H1 (cell line): Measurements from ENCODE around the gene PPP2R5B. TPM values are rescaled to one million over a fixed set of nuclear protein-coding genes. Genes with fewer than 3 reads are reported as not detected.

Source experiments
- CBX8 ChIP-seq: fragments of 300-800, 300-1000 bp; sonication (generic); IDR thresholded peaks from 2 replicates; pipeline ENCODE4 v1.7.1; 2016; ENCODE audit warnings: low read depth, low read length, borderline replicate concordance
- CHD7 ChIP-seq: fragments of 300-600 bp; sonication (generic); IDR thresholded peaks from 2 replicates; pipeline ENCODE4 v1.7.1; 2012; ENCODE audit warnings: low read length, moderate library complexity, mild to moderate bottlenecking, inconsistent platforms; ENCODE audit not compliant: insufficient replicate concordance
- CREB1 ChIP-seq: IDR thresholded peaks from 2 replicates; pipeline ENCODE4 v1.6.1; 2012; ENCODE audit warnings: inconsistent platforms
- KDM4A ChIP-seq: IDR thresholded peaks from one replicate; pipeline ENCODE4 v1.7.1; 2012; ENCODE audit warnings: low read depth, mild to moderate bottlenecking, moderate library complexity, low read length, inconsistent platforms; ENCODE audit not compliant: severe bottlenecking
- SIN3A ChIP-seq, 2 experiments: IDR thresholded peaks in 1 of 2; conservative IDR thresholded peaks in 1 of 2; 2 replicates each; pipeline ENCODE4 v1.6.1; 2011 to 2012; ENCODE audit warnings: low read length in 2 of 2, improper control_type of control experiment in 1 of 2, low read depth in 1 of 2, mild to moderate bottlenecking in 1 of 2
- TEAD4 ChIP-seq: IDR thresholded peaks from 2 replicates; pipeline ENCODE4 v1.6.1; 2012; ENCODE audit warnings: low read depth, low read length, inconsistent platforms, mixed read lengths
- ZNF274 ChIP-seq: IDR thresholded peaks from 2 replicates; pipeline ENCODE4 v1.7.0; 2012; ENCODE audit warnings: low read length, borderline replicate concordance; ENCODE audit errors: extremely low read depth
- polyA plus RNA-seq, 7 experiments: library from polyadenylated mRNA; depleted of rRNA in 3 of 7; stranded (reverse) in 5 of 7; unstranded in 2 of 7; fragments of >200 nt in 5 of 7; fragments of 200-250 nt in 2 of 7; gene quantifications; 1 replicate in 5 of 7; 2 replicates in 1 of 7; 4 replicates in 1 of 7; pipeline versions ENCODE4 v1.2.1 to v1.2.3, GENCODE V29; 2011 to 2013; ENCODE audit warnings: missing spikeins in 2 of 7, mixed read lengths in 2 of 7
- total RNA-seq: library from RNA; stranded (reverse); fragmentation: NEBNext Ultra II Directional; extraction: Animal tissue kit (Norgen Biotek cat#: 25700); gene quantifications from 2 replicates; pipeline ENCODE4 v1.2.1, GENCODE V29; 2021
- TF ChIP-seq, protein P1 (sequence below): IDR thresholded peaks from 2 replicates; pipeline ENCODE4 v1.6.1; 2011; ENCODE audit warnings: low read depth, mild to moderate bottlenecking, low read length; ENCODE audit not compliant: insufficient read depth
- TF ChIP-seq, protein P2 (sequence below): IDR thresholded peaks from 2 replicates; pipeline ENCODE4 v1.6.1; 2012; ENCODE audit warnings: low read length, inconsistent platforms

PPP2R5B gene
- total and polyA plus RNA-seq, 2 of the 8 experiments (the other 6 are each of a cell fraction or from before 2014, with no cell fraction given) = 4.9 to 5.1 TPM

DNA sequence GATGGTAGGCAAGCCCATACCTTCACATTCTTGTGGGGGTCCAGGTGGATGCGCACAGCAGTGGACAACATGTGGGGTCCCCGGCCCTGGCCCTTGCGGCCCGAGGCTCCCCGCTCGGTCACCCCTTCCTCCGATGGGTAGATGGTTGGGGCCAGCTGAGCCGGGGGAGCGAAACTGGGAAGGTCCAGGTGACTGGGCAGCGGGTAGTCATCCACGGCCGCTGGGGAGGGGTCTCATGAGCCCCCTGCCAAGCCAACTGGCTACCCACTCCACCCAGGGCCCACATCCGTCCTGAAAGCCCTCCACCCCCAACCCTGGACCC, 18.2 kb upstream of the PPP2R5B start (continued):
- TF ChIP-seq CHD7 = no peak
- no peak for TF ChIP-seq TEAD4
- TF ChIP-seq, protein P1, sequence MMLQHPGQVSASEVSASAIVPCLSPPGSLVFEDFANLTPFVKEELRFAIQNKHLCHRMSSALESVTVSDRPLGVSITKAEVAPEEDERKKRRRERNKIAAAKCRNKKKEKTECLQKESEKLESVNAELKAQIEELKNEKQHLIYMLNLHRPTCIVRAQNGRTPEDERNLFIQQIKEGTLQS = no peak
- no peak for TF ChIP-seq ZNF274
- no peak for TF ChIP-seq SIN3A (conservative IDR thresholded peaks at IDR 0.05 in 1 of 2, IDR thresholded peaks at IDR 0.05 in 1 of 2; ENCODE audit: low read depth in 1 of 2, low read length in 2 of 2)
- no peak for TF ChIP-seq CREB1
- TF ChIP-seq, protein P2, sequence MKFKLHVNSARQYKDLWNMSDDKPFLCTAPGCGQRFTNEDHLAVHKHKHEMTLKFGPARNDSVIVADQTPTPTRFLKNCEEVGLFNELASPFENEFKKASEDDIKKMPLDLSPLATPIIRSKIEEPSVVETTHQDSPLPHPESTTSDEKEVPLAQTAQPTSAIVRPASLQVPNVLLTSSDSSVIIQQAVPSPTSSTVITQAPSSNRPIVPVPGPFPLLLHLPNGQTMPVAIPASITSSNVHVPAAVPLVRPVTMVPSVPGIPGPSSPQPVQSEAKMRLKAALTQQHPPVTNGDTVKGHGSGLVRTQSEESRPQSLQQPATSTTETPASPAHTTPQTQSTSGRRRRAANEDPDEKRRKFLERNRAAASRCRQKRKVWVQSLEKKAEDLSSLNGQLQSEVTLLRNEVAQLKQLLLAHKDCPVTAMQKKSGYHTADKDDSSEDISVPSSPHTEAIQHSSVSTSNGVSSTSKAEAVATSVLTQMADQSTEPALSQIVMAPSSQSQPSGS = no peak
- TF ChIP-seq KDM4A = no peak
- TF ChIP-seq CBX8 = no peak
